Activated CD8-positive, alpha-beta memory T cell treated with anti-CD3 and anti-CD28 coated beads, Interleukin-2, amount 50 U/mL, for 1 hour (primary cell): ENCODE measurements around the gene DKC1.
"Not testable (repeated sequence)": the region's sequence is repeated elsewhere in the genome, so short reads cannot be mapped to it uniquely, and the experiment has no call there.

Experiments used
- DNase-seq: peaks from one replicate; pipeline ENCODE4 v3.0.0-alpha.2; 2020; ENCODE audit errors: extremely low read depth

Gene DKC1

DNA sequence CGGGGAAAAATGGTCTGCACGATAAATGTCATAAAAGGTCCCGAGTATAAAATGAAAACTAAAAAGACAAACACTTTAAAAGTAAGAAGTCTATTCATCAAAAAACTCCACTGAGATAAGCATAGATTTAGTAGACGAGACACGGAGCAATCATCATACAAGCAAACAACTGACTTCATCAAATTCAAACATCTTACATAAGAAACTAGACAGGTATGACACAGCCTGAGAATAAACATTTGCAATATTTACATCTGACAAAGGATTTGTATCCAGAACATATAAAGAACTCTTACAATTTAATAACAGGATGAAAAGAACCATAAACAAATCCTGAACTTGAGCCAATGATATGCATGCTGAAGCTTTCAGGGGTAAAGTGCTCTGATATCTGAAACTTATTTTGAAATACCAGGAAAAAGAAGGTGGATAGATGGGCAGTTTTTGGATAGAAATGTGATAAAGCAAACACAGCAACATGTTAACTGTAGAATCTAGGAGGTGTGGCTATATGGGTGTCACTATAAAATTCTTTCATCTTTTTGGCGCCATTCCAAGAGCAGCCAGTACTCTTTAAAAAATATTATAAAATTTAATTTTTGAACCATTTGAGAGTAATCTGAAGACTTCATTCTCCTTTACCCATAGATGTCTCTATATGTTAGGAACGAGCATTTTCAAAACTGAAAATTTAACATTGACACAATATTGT lies 30.6 kb downstream of the DKC1 start:
- no peak for DNase-seq

DNA sequence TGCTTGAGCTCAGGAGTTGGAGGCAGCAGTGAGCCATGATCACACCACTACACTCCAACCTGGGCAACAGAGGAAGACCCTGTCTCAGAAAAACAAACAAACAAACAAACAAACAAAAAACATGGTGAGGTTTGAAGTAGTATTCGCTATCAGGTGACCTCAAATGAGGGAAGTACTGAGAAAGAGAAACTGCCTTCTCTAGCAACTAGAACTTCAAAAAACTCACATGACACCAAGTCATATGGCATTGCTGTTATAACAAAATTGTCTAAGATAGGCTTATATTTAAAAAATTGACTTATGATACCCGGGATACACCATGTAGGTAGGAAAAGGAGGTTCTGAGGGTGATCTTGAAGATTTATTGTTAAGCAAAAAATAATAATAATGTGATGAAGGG lies 32.4 kb downstream of the DKC1 start:
- DNase-seq, result no peak

DNA sequence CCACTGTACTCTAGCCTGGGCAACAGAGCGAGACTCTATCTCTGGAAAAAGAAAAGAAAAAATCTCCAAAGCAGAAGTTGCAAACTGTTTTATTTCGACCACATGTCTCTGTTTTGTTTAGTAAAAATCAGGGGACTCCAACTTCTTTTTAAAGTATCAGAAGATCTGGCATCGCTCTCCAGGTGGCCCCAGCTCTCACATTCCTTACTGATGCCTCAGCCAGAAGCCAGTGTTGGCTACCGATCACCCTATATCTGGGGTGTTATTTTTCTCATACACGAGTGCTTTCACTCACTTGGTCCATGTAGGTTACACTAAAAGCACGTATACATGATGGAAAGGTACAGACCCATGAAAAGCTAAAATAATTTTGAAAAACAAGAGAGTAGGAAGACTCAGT lies 34.3 kb downstream of the DKC1 start:
- DNase-seq, result no peak

DNA sequence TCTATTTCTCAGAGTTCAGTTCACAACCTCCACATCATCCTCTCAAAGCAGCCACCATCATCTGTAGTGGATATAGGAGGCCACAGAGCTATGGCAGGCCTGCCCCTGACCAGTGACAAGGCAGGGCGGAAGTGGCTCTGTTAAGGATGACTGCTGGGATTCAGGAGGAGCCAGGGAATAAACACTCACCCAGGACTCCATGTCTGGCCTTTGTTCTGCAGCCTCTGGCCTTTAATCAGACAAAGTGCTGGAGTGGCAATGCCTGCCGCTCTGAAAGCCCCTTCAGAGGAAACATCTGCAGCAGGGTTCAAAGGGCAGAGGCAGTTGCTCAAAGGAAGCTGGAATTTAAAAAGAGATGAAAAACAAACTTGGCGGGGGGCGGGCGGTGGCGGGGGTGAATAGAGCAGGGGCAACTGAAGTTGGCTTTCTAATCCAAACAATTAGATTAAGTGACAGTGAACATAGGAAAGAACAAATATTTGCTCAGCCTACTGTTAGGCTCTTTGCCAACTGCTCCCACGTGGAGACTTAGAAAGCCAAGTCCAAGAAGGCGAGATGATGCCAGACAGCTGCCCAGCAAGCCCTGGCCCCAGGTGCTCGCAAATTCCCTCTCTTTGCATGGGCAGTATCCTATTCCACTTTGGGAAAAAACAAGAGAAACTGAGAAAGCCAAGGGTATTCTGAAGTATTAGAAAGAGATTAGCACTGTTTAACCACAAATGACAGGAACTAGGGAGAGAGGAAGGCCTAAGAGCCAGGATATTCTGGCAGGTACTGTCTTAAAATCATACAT lies 37.1 kb downstream of the DKC1 start:
- no peak for DNase-seq

DNA sequence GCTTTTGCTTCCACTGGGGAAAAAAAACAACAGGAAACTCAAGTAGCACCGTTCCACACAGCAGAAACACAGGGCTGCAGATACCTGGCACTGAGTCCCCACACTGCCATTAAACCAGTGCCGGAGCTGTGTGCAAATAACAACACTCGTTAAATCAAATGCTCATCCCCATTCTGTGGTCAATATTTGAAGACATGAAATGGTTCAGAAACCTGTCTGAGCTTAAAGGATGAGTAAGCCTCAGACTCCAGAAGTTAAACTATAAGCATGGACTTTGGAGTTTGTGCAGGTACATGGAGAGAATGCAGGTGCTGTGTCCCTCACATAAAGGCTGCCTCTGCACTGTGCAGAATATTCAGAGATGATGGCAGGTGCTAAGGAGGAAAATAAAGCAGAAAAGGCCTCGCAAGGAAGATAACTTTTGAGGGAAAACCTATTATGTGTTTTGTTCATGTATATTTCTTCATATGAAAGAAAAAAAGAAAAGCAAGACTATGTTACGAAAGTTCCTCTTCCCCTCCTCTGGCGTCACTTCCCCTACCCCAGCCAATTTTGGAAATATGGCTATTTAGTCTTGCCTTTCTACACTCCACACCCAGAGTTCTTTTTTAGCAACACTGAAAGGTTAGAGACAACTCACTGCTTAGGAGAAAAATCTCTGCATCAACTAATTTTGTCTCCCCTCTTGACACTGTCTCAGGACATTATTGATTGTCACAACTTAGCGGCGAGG lies 38.0 kb downstream of the DKC1 start:
- DNase-seq, result no peak

DNA sequence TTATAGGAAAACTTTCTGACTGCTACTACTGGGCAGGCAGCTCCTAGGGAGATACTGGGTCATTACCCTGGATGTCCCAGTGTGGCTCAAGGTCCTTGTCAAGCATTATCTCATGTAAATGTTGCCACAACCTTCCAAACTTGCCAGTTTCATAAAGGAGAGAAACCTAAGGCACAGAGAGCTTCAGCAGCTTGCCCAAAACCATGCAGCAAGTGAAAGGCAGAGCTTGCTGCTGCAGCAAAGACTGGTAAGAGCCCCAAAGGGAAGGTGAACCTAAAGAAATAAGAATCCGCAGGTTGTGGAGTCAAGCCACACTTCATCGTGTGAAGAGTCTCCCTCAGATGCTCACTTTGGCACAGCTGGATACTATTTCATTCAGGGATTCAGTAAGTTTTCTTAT lies 40.3 kb downstream of the DKC1 start:
- no peak for DNase-seq

DNA sequence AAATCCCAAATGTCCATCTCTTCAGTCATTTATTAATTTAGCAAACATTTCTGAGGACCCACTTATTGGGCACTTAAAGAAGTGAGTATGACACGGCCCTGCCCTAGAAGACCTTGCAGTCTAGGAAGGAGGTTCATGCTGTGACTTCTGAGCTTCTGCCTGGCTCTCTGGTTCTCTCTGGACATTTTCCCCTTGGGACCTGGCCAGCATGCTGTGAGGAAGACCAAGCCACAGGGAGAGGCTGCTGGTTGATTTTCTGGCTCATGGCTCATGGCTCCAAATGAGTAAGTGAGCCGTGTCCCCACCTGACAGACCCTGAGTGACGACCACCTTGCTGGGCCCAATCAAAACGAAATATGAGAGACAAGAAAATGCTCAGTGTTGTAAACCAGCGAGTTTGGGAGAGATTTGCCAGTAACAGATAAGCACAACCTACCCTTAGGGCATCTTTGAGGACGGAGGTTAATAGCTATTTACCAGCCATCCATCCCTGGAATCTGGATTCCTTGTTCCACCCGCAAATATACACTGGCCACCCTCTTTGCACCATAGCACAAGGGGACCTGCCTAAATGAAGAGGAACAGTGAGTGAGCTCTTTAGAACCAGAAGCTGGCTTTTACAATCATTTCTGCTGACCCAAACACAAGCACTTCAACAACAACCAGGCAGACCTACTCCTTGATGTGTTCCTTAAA lies 41.7 kb downstream of the DKC1 start:
- DNase-seq, result no peak

DNA sequence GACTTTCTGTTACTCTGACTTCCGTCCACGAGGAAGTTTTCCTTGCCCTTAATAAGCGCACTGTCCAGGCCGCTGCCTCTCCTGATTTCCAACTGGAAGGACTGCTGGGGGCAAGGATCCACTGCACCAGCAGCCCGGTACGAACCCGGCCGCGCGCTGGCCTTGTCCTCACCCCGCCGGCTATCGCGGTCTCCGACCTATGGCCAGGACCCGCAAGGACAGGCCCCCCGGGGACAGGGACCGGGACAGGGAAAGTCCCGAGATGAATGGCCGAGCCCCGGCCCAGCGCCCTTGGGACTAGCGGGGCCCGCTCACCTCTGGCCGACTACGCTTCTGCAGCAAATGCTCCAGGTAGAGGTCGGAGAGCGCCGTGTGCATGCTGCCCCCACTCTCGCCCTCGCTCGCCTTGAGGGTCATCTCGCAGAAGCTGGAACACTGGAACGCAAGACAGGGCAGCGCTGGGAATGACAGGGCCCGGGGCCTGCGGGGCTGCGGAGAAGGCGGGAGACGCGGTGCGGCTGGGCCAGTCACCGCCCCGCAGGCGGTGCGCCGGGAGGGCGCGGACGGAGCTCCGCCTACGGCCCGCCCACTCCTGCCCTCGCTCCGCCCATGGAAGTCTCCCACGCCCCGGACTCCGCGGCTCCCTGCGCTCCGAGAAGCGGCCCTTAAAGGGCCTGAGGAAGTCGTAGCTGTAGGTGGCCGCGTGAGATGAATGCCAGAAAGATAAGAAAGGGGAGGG lies 42.5 kb downstream of the DKC1 start, which contains the start of gene MPP1:
Gene MPP1, minus strand, starts transcription at position 529 of the 739 bp plus-strand sequence. Its CDS starts 112 bp downstream, at position 417.
- peak; percentile 9 for DNase-seq

DNA sequence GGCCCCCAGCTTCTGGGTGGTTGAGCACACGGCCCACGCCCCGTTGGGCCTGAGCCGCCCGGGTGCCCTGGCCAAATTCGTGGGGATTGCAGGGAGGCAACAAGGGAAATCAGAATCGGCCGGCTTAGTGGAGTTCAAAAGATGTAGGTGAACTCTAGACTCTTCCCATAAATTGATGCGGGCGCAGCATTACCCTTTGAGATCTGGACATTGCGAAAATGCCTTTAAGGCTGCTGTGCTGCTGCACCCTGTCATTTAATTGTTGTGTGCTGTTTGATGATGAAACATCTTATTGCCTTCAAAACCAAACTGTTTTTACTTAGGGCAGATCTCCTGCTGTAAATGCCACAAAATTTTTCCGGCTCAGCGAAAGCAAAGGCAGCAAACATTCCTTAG lies 43.0 kb downstream of the DKC1 start:
- no peak for DNase-seq

DNA sequence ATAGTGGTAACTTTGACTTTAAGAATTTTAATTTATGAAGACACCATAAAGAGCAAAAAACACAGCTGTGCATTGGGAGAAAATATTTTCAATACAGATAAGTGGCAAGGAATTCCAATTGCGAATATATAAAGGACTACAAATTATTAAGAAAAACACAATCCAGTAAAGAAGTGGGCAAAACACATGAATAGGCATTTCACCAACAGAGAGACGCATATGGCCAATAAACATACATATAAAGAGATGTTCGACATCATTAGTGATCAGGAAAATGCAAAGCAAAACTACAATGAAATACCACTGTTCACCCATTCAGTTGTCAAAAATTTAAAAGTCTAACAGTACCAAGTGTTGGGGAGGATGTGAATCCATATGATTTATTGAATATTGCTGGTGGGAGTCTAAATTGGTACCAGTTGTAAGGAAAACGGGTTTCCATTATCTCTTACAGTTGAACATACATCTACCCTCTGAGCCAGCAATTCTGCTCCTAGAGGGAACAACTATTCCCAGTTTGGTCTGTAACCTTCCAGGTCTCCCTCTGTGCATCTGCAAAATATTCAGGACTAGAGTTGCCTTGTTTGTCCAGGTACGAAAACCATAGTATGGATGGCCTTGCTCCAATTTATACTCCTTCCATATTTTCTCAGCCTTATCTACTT lies 44.3 kb downstream of the DKC1 start:
- no peak for DNase-seq

DNA sequence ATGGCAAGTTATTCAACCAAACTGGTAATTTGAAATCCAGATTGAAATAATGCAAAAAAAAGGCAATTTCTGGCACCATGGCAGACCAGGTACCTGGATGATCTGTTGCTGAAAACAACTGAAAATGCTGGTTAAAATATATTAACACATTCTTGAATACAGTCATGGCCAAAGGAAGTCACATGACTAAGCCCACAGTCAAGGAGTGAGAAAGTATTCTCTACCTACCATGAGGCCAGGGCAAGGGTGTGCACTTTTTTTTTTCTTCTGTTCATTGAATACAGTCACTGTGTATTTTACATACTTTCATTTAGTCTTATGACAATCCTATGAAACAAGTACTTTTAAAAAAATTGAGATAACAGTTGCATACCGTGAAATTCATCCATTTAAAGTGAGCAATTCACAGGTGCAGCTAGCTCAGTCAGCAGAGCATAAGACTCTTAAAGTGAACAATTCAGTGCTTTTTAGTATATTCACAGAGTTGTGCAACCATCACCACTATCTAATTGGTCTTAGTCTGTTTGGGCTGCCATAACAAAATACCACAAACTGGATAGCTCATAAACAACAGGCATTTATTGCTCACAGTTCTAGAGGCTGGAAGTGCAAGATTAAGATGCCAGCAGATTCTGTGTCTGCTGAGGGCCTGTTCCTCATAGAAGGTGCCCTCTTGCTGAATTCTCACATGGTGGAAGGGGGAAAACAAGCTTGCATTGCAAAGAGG lies 47.4 kb downstream of the DKC1 start:
- DNase-seq, result no peak

DNA sequence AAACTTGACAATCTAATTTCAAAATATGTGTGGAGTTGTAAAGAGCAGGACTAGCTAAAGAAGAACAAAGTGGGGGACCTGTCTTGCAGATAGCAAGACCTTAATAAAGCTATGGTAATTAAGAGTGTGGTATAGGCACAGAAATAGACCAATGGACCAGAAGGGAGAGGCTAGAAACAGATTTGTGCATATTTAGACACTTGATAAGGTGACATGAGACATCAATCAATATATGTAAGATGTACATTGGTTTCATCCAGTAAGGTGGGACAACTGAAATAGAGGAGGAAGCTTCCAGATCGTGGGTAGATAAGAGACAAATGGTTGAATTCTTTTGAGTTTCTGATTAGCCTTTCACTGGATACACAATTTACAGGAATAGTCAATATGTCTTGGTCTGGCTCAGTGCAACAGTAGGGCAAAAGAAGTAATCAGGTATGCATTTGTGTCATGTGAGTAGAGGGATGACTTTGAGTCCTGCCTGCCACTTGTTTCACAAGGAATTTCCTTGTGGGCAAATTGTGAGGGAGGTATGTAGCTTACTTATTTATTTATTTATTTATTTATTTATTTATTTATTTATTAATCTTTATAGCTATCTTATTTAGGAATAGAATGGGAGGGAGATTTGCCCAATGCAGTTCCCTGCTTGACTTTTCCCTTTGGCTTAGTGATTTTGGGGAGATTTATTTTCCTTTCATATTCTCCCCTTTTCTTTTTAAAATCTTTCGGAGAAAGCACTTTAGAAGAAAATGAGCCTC lies 49.9 kb downstream of the DKC1 start:
- no peak for DNase-seq

DNA sequence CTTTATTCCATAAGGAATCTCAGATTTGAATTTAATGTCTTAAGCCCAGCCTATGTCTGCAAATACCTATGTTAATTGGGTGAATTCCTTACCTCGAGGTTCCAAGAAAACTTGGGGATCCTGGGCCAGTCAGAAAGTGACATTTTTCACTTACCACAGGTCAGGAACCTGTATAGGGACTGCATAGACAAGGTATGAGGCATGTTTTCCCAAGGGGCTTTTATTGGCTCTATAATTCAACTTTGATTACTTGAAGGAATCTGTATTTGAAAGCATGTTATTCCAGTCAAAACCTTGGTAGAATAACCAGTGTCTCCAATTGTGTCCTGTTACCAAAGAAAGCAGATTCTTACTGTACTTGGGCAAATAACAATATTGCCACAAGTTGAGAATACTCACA lies 51.1 kb downstream of the DKC1 start:
- DNase-seq, result no peak

DNA sequence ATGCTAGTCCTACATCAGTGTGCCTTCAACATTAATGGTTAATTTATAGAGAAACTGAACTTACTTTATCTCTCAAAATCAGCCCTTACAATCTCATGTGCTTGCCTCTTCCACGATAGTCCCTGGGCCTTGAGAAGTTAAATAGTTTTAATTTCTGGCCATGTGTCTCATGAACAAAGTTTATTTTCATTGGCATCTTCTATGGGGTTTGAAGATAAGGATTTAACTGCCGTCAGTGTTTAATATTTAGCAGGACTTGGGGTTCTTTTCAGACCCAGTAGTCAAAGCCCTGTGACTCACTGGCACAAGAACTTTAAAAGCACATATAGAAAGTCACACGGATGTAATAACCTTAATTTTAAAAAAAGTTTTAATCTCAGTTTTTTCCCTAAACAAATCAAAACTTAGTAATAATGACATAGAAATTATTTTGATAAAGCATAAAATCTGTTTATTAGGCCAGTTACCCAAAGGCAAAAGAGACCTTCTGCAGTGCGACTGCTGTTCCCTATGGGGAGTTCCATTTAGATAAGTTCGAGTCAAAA lies 52.7 kb downstream of the DKC1 start:
- no peak for DNase-seq

DNA sequence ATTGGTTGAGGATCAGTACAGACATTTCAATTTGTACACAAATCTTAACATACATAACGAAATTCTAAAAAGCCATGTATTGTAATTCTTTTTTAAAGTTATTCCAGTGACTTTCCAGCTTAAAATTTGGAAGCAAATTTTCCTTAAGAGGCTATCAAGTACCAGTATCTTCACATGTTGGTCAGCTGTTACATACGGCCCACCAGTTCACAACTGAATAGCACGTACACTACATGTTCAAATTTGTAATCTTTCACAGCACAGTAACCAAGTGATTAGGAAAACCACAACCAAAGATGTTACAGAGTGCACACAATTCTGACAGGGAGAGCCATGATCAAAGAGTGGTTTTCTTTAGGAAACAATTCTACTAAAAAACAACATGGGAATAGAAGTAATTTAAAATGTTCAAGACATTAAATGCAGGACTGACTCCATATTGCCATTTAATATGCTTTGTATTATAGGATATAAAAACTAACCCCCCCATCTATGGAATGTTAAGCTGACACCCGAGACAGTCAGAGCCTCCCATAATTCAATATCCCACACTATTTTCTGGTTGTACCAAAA lies 53.7 kb downstream of the DKC1 start:
- DNase-seq, result not testable (repeated sequence)

DNA sequence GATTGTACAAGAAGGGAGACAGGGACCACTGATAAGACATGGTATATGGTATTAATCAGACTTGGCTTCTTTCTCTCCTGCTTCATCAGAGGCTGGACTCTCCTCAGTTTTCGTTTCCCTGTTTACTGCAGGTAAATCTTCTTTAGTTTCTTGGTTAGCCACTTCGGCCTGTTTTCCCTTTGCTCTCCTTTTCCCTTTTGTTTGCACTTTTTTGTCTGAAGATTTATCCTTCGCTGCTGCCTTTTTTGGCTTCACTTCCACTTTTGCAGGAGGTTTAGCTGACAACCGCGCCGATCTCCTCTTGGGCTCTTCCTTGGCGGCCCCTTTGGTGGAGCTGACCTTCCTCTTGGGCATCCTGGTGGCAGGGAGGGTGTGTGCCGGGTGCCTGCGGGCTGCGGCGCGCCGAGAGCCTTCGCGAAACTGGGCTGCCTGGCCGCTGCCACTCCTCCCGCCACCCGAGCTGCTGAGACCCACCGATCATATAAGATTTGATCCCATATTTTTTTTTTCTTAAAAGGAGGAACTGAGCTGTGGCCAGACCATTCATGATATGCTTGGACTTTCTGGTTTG lies 54.5 kb downstream of the DKC1 start:
- not testable (repeated sequence) for DNase-seq

DNA sequence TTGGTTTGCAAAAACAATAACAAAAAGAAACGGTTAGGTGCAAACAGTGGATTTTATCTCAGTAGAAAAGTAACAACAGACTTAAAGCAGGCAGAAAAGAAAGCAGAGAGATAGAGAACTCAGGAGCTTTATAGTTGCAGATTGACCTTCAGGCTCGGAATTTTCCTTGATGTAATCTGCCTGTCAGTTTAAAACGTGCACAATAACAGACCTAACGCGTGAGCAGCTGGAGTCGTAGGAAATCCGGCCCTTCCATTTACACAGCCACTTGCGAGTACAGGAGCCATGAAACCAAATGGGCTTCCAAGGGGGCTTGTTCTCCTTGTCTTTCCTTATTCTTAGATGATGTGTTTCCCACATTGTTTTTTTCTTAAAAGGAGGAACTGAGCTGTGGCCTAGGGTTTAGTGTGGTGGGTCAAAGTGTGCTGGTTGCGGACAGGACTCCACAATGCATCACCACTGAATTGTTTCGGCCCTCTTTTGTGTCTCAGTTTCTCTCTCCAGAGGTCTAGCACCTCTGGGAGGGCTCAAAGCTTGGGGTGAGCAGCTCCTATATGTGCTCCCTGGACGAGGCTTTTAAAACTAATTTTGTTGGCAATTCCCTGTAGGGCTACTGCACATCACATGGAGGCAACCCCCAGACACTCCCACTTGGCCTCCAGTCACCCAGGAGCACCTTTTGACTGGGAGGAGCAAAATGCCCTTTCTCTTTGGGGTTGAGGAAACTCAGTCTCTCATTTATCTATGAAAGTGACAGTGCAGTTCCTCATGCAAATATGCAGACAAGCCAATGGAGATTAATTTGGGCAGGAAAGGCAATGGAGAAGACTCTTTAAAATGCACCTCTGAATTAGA lies 56.5 kb downstream of the DKC1 start:
- DNase-seq, result no peak
